Measurements from ENCODE around the gene CYP1A1. TPM values are rescaled to one million over a fixed set of nuclear protein-coding genes. Genes with fewer than 3 reads are reported as not detected.

Gene CYP1A1
- total RNA-seq: 0.19 and 2.5 TPM in 2 replicates

GRCh38 chr15:74725225-74725774, at the start of gene CYP1A1:
Gene CYP1A1 (minus strand): TSS chr15:74725528. CDS start chr15:74723097, 2,431 bp downstream.

GRCh38 chr15:74748322-74748946, 23.1 kb upstream of the CYP1A1 start, which contains the start of gene CYP1A2:
Gene CYP1A2 (plus strand): TSS chr15:74748845. CDS start chr15:74749739, 894 bp downstream.

GRCh38 chr15:74695597-74696397, 29.5 kb downstream of the CYP1A1 start, which contains the start of gene EDC3:
Gene EDC3 (minus strand): TSS chr15:74696024. CDS start chr15:74675124, 20,900 bp downstream.

Other genes starting within 250 kb of the CYP1A1 start
- 1.7 and 2.1 TPM in 2 replicates for gene ARID3B, start 184.3 kb downstream of the CYP1A1 start, total RNA-seq
- gene CLK3, start 109.7 kb downstream of the CYP1A1 start, total RNA-seq: 50.2 and 64.0 TPM in 2 replicates
- gene EDC3, start 29.5 kb downstream of the CYP1A1 start, total RNA-seq: 13.5 and 21.5 TPM in 2 replicates
- not detected in 2 replicates for gene CYP1A2, start 23.3 kb upstream of the CYP1A1 start, total RNA-seq
- gene CSK, start 56.6 kb upstream of the CYP1A1 start, total RNA-seq: 12.1 and 30.5 TPM in 2 replicates
- gene LMAN1L, start 87.3 kb upstream of the CYP1A1 start, total RNA-seq: not detected in 2 replicates
- gene CPLX3, start 101.1 kb upstream of the CYP1A1 start, total RNA-seq: not detected in 2 replicates
- 13.5 and 16.3 TPM in 2 replicates for gene ULK3, start 117.6 kb upstream of the CYP1A1 start, total RNA-seq
- 20.9 and 39.1 TPM in 2 replicates for gene SCAMP2, start 147.8 kb upstream of the CYP1A1 start, total RNA-seq
- 63.1 and 73.9 TPM in 2 replicates for gene MPI, start 164.5 kb upstream of the CYP1A1 start, total RNA-seq
- 26.3 and 72.2 TPM in 2 replicates for gene FAM219B, start 181.3 kb upstream of the CYP1A1 start, total RNA-seq
- gene COX5A, start 212.5 kb upstream of the CYP1A1 start, total RNA-seq: 24.8 and 61.7 TPM in 2 replicates
- gene RPP25, start 231.2 kb upstream of the CYP1A1 start, total RNA-seq: 13.4 and 14.1 TPM in 2 replicates

All from regular cardiac myocyte (primary cell).